ENCODE measurements around the gene PTGS2.
"Not testable (repeated sequence)": the region's sequence is repeated elsewhere in the genome, so short reads cannot be mapped to it uniquely, and the experiment has no call there.

PTGS2 gene

GRCh38 chr1:186670297-186671135 lies 9.7 kb downstream of the PTGS2 start:
- H3K4me3 ChIP-seq (ENCODE audit: low read depth, low read length) = no peak overlapping the region

GRCh38 chr1:186669784-186670183 lies 10.4 kb downstream of the PTGS2 start:
- H3K4me3 ChIP-seq (ENCODE audit: low read depth, low read length) = not testable (repeated sequence)

GRCh38 chr1:186664217-186664616 lies 16.0 kb downstream of the PTGS2 start:
- not testable (repeated sequence) for H3K4me3 ChIP-seq (ENCODE audit: low read depth, low read length)

GRCh38 chr1:186662752-186663151 lies 17.5 kb downstream of the PTGS2 start:
- no peak overlapping the region for H3K4me3 ChIP-seq (ENCODE audit: low read depth, low read length)

- no peak overlapping the region for H3K4me3 ChIP-seq (ENCODE audit: low read depth, low read length)
Observed at GRCh38 chr1:186659890-186660341, 20.3 kb downstream of the PTGS2 start.

GRCh38 chr1:186658999-186659398 lies 21.2 kb downstream of the PTGS2 start:
- no peak overlapping the region for H3K4me3 ChIP-seq (ENCODE audit: low read depth, low read length)

GRCh38 chr1:186657481-186657880 lies 22.7 kb downstream of the PTGS2 start:
- no peak overlapping the region for H3K4me3 ChIP-seq (ENCODE audit: low read depth, low read length)

- no peak overlapping the region for H3K4me3 ChIP-seq (ENCODE audit: low read depth, low read length)
Observed at GRCh38 chr1:186655876-186656275, 24.3 kb downstream of the PTGS2 start.

- no peak overlapping the region for H3K4me3 ChIP-seq (ENCODE audit: low read depth, low read length)
Observed at GRCh38 chr1:186654741-186655140, 25.5 kb downstream of the PTGS2 start.

GRCh38 chr1:186653312-186653711 lies 26.9 kb downstream of the PTGS2 start:
- H3K4me3 ChIP-seq (ENCODE audit: low read depth, low read length) = no peak overlapping the region

GRCh38 chr1:186648613-186649012 lies 31.6 kb downstream of the PTGS2 start:
- H3K4me3 ChIP-seq (ENCODE audit: low read depth, low read length) = no peak overlapping the region

- not testable (repeated sequence) for H3K4me3 ChIP-seq (ENCODE audit: low read depth, low read length)
Observed at GRCh38 chr1:186647985-186648384, 32.2 kb downstream of the PTGS2 start.

GRCh38 chr1:186643614-186644013 lies 36.6 kb downstream of the PTGS2 start:
- no peak overlapping the region for H3K4me3 ChIP-seq (ENCODE audit: low read depth, low read length)

GRCh38 chr1:186637567-186637966 lies 42.7 kb downstream of the PTGS2 start:
- peak overlapping the region; percentile 39 for H3K4me3 ChIP-seq (ENCODE audit: low read depth, low read length)

- no peak overlapping the region for H3K4me3 ChIP-seq (ENCODE audit: low read depth, low read length)
Observed at GRCh38 chr1:186636786-186637185, 43.4 kb downstream of the PTGS2 start.

- no peak overlapping the region for H3K4me3 ChIP-seq (ENCODE audit: low read depth, low read length)
Observed at GRCh38 chr1:186634511-186634910, 45.7 kb downstream of the PTGS2 start.

- H3K4me3 ChIP-seq (ENCODE audit: low read depth, low read length) = no peak overlapping the region
Observed at GRCh38 chr1:186633116-186633515, 47.1 kb downstream of the PTGS2 start.

GRCh38 chr1:186629341-186629740 lies 50.9 kb downstream of the PTGS2 start:
- no peak overlapping the region for H3K4me3 ChIP-seq (ENCODE audit: low read depth, low read length)

GRCh38 chr1:186628910-186629309 lies 51.3 kb downstream of the PTGS2 start:
- no peak overlapping the region for H3K4me3 ChIP-seq (ENCODE audit: low read depth, low read length)

GRCh38 chr1:186627019-186627418 lies 53.2 kb downstream of the PTGS2 start:
- H3K4me3 ChIP-seq (ENCODE audit: low read depth, low read length) = no peak overlapping the region

GRCh38 chr1:186626356-186626932 lies 53.8 kb downstream of the PTGS2 start:
- H3K4me3 ChIP-seq (ENCODE audit: low read depth, low read length) = no peak overlapping the region

- no peak overlapping the region for H3K4me3 ChIP-seq (ENCODE audit: low read depth, low read length)
Observed at GRCh38 chr1:186623551-186623950, 56.7 kb downstream of the PTGS2 start.

Measured in iPS-11a (cell line).